NOMO-1 (cell line): ENCODE results near the gene PSMD11.

Experiments
- DNase-seq, 2 experiments: peaks; one replicate each; lab custom pipeline; 2025; ENCODE audit not compliant: unreplicated experiment in 2 of 2; lab: John Stamatoyannopoulos, UW

Gene PSMD11

GRCh38 chr17:32529604-32530003 lies 85.3 kb downstream of the PSMD11 start:
- no peak for DNase-seq
